SK-N-SH (cell line): ENCODE measurements around the gene SLC9A2. TPM values are rescaled to one million over a fixed set of nuclear protein-coding genes. Genes with fewer than 3 reads are reported as not detected.

Source experiments
- CTCF ChIA-PET: fragments of 300-600, 350-600 bp; formaldehyde crosslinking; extraction: SDS; loops from one replicate; lab custom pipeline; 2021; lab: Yijun Ruan, JAX
- POLR2A ChIA-PET: fragments of 350-600 bp; sonication (Branson Sonifier 250); formaldehyde crosslinking; extraction: SDS; loops from one replicate; lab custom pipeline; 2020; ENCODE audit warnings: antibody characterized with exemption, inconsistent platforms; lab: Yijun Ruan, JAX
- DNase-seq: peaks from one replicate; pipeline ENCODE4 v3.0.0; 2012
- H2AFZ ChIP-seq: fragments of 200-600 bp; sonication (generic); 2 replicates; pipeline ENCODE4 v1.8.1; 2016; ENCODE audit warnings: antibody characterized with exemption, mild to moderate bottlenecking, low read depth
- H3F3A ChIP-seq: fragments of 200-600 bp; sonication (generic); replicated peaks from 2 replicates; pipeline ENCODE3; 2016; ENCODE audit warnings: antibody characterized with exemption, mild to moderate bottlenecking; ENCODE audit not compliant: insufficient read depth
- H3K27ac ChIP-seq, 2 experiments: fragments of 200-500 bp in 1 of 2; fragments of 200-600 bp in 1 of 2; sonication (Bioruptor generic) in 1 of 2; sonication (generic), shearing (Covaris generic) in 1 of 2; 2 replicates each; pipeline versions ENCODE4 v1.5.1 to v1.6.1; 2014 to 2016; ENCODE audit warnings: low read depth in 2 of 2, inconsistent platforms in 1 of 2, low read length in 1 of 2, mild to moderate bottlenecking in 1 of 2, mixed read lengths in 1 of 2
- H3K27me3 ChIP-seq: fragments of 200-600 bp; sonication (generic), shearing (Covaris generic); 2 replicates; pipeline ENCODE4 v1.6.1; 2016; ENCODE audit warnings: mixed run types; ENCODE audit not compliant: insufficient read depth
- H3K36me3 ChIP-seq, 2 experiments: fragments of 200-500 bp in 1 of 2; fragments of 200-600 bp in 1 of 2; sonication (Bioruptor generic) in 1 of 2; sonication (generic) in 1 of 2; replicated peaks in 1 of 2; 2 replicates each; pipeline versions ENCODE3 to v1.5.1; 2014 to 2016; ENCODE audit warnings: low read length in 1 of 2, mild to moderate bottlenecking in 1 of 2; ENCODE audit not compliant: insufficient read depth in 2 of 2, control insufficient read depth in 1 of 2
- H3K4me1 ChIP-seq, 2 experiments: fragments of 200-500 bp in 1 of 2; fragments of 200-600 bp in 1 of 2; sonication (Bioruptor generic) in 1 of 2; sonication (generic), shearing (Covaris generic) in 1 of 2; 2 replicates each; pipeline versions ENCODE4 v1.5.1 to v1.6.1; 2014 to 2016; ENCODE audit warnings: low read depth in 1 of 2, low read length in 1 of 2, mixed run types in 1 of 2; ENCODE audit not compliant: insufficient read depth in 2 of 2, control insufficient read depth in 1 of 2
- H3K4me2 ChIP-seq: fragments of 200-600 bp; sonication (generic), shearing (Covaris generic); 2 replicates; pipeline ENCODE4 v1.6.1; 2017; ENCODE audit warnings: mixed run types
- H3K4me3 ChIP-seq, 2 experiments: fragments of 200-500 bp in 1 of 2; fragments of 200-600 bp in 1 of 2; sonication (Bioruptor generic) in 1 of 2; sonication (generic), shearing (Covaris generic) in 1 of 2; 2 replicates each; pipeline versions ENCODE4 v1.5.1 to v1.8.1; 2014 to 2016; ENCODE audit warnings: low read depth in 2 of 2, inconsistent platforms in 1 of 2, low read length in 1 of 2, mild to moderate bottlenecking in 1 of 2, mixed read lengths in 1 of 2, moderate library complexity in 1 of 2
- H3K79me2 ChIP-seq: fragments of 200-600 bp; sonication (generic); 2 replicates; pipeline ENCODE4 v1.8.1; 2017; ENCODE audit warnings: mild to moderate bottlenecking; ENCODE audit not compliant: insufficient read depth
- H3K9ac ChIP-seq: fragments of 200-600 bp; sonication (generic); 2 replicates; pipeline ENCODE4 v1.6.1; 2017; ENCODE audit warnings: mixed run types
- H3K9me2 ChIP-seq: fragments of 200-600 bp; sonication (generic); 2 replicates; pipeline ENCODE4 v1.6.1; 2017; ENCODE audit warnings: mixed run types
- H3K9me3 ChIP-seq: fragments of 200-600 bp; sonication (generic); 2 replicates; pipeline ENCODE4 v1.6.1; 2017; ENCODE audit warnings: mixed run types, mild to moderate bottlenecking, moderate library complexity
- H4K20me1 ChIP-seq: fragments of 200-600 bp; sonication (generic); 2 replicates; pipeline ENCODE4 v1.6.1; 2017; ENCODE audit warnings: mild to moderate bottlenecking, mixed run types; ENCODE audit not compliant: insufficient read depth
- ELF1 ChIP-seq: IDR thresholded peaks from 2 replicates; pipeline ENCODE4 v1.4.0; 2012
- EZH2phosphoT487 ChIP-seq: fragments of 200-600 bp; sonication (generic); IDR thresholded peaks from 2 replicates; pipeline ENCODE4 v1.6.1; 2017; ENCODE audit warnings: low read depth, mixed run types, mild to moderate bottlenecking, antibody characterized with exemption, moderate library complexity, borderline replicate concordance
- FOSL2 ChIP-seq: IDR thresholded peaks from 2 replicates; pipeline ENCODE4 v1.4.0; 2012; ENCODE audit warnings: low read depth, mild to moderate bottlenecking, moderate library complexity, borderline replicate concordance
- FOXJ3 ChIP-seq: sonication (generic); formaldehyde crosslinking; IDR thresholded peaks from 2 replicates; pipeline ENCODE4 v1.5.1; 2020; ENCODE audit warnings: mild to moderate bottlenecking, missing genetic modification reagents
- GATA2 ChIP-seq: sonication (generic); formaldehyde crosslinking; IDR thresholded peaks from 2 replicates; pipeline ENCODE4 v1.5.0; 2020; ENCODE audit warnings: mild to moderate bottlenecking, missing genetic modification reagents
- JUND ChIP-seq: IDR thresholded peaks from 2 replicates; pipeline ENCODE4 v1.4.0; 2012
- NFIC ChIP-seq: IDR thresholded peaks from 2 replicates; pipeline ENCODE4 v1.4.0; 2012; ENCODE audit warnings: borderline replicate concordance
- NRF1 ChIP-seq: IDR thresholded peaks from 2 replicates; pipeline ENCODE4 v1.6.1; 2012; ENCODE audit warnings: low read depth, mild to moderate bottlenecking, low read length
- RAD21 ChIP-seq: IDR thresholded peaks from 2 replicates; pipeline ENCODE4 v1.6.1; 2012; ENCODE audit warnings: mild to moderate bottlenecking, low read length
- RXRA ChIP-seq: IDR thresholded peaks from 2 replicates; pipeline ENCODE4 v1.4.0; 2012; ENCODE audit warnings: low read depth, mild to moderate bottlenecking, borderline replicate concordance
- TAF1 ChIP-seq: IDR thresholded peaks from 2 replicates; pipeline ENCODE4 v1.6.1; 2012; ENCODE audit warnings: low read depth, mild to moderate bottlenecking, low read length, moderate library complexity, borderline replicate concordance
- WGBS: methylation state at CpG from one replicate; pipeline ENCODE4 v1.1.6; 2017; ENCODE audit warnings: low lambda C conversion rate; 5-methylcytosine and 5-hydroxymethylcytosine counted together
- polyA plus RNA-seq, 3 experiments: library from polyadenylated mRNA; depleted of rRNA; stranded (reverse); fragments of >200 nt; gene quantifications; 2 replicates each; pipeline ENCODE4 v1.2.3, GENCODE V29; 2012
- TF ChIP-seq, protein P1 (sequence below): fragments of 150-350 bp; IDR thresholded peaks from 2 replicates; pipeline ENCODE4 v1.6.1; 2017; ENCODE audit warnings: antibody characterized with exemption, low read length, low read depth, borderline replicate concordance
- TF ChIP-seq, protein P2 (sequence below): IDR thresholded peaks from 2 replicates; pipeline ENCODE4; 2012
- TF ChIP-seq, protein P3 (sequence below): IDR thresholded peaks from 2 replicates; pipeline ENCODE4 v1.4.0; 2012; ENCODE audit warnings: low read depth
- TF ChIP-seq, protein P4 (sequence below): IDR thresholded peaks from 2 replicates; pipeline ENCODE4 v1.4.0; 2012; ENCODE audit warnings: low read depth, borderline replicate concordance
- TF ChIP-seq, protein P5 (sequence below): IDR thresholded peaks from 2 replicates; pipeline ENCODE4 v1.6.1; 2012; ENCODE audit warnings: mild to moderate bottlenecking, low read depth, low read length, moderate library complexity
- TF ChIP-seq, protein P6 (sequence below): fragments of 150-350 bp; IDR thresholded peaks from 2 replicates; pipeline ENCODE4 v1.6.1; 2016; ENCODE audit warnings: mild to moderate bottlenecking, low read depth, low read length
- TF ChIP-seq, protein P7 (sequence below): IDR thresholded peaks from 2 replicates; pipeline ENCODE4 v1.4.0; 2012; ENCODE audit warnings: low read depth, borderline replicate concordance

The SLC9A2 gene
- polyA plus RNA-seq, 1 of the 3 experiments (the other 2 are of a cell fraction) = not detected

DNA sequence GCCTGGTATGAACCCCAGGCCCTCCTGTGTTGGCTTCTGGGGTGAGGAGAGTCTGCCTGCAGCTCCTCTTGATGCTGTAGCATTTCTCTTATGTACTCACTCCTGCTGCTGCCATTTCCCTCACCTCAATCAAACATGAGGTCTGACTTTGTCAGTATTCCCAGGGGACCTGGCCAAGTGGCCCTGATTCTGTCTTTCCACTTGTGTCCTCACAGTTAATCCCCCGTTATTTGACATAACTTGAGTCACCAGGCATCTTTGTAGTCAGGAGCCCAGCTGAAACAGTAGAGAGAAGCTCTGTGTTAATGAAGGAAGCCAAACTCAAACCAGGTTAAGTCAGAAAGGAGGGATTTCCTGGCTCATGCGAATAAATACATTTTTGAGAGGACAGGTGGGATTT is 55.0 kb downstream of the SLC9A2 start (continued):
- no peak for TF ChIP-seq JUND
- TF ChIP-seq, protein P1, sequence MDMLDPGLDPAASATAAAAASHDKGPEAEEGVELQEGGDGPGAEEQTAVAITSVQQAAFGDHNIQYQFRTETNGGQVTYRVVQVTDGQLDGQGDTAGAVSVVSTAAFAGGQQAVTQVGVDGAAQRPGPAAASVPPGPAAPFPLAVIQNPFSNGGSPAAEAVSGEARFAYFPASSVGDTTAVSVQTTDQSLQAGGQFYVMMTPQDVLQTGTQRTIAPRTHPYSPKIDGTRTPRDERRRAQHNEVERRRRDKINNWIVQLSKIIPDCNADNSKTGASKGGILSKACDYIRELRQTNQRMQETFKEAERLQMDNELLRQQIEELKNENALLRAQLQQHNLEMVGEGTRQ = no peak
- TF ChIP-seq, protein P2, sequence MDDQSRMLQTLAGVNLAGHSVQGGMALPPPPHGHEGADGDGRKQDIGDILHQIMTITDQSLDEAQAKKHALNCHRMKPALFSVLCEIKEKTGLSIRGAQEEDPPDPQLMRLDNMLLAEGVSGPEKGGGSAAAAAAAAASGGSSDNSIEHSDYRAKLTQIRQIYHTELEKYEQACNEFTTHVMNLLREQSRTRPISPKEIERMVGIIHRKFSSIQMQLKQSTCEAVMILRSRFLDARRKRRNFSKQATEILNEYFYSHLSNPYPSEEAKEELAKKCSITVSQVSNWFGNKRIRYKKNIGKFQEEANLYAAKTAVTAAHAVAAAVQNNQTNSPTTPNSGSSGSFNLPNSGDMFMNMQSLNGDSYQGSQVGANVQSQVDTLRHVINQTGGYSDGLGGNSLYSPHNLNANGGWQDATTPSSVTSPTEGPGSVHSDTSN = no peak
- TF ChIP-seq RXRA = no peak
- TF ChIP-seq NFIC = no peak

DNA sequence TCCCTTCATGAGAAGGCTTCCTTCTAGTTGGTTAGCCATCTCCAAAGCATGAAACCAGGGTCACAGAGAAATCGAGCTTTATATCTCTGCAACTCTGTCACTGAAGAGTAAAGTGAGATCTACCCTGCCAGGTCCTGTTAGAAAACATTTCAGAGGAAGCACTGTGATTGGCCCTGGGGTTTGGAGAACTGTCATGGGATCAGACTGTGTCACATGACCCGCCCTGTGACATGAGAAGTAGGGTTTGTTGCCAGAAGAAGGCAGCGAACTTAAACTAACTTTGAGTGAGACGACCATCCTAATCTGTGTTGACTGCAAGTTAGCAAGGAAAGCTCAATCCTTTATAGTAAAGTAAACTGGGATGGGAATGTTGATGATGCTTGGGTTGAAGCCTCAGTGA is 55.5 kb downstream of the SLC9A2 start:
- Histone ChIP-seq H3K4me2 (no peak overlapping the region), H3F3A (no peaks in the 10 kb centered on the region), H4K20me1 (no peaks in the 10 kb centered on the region), H3K4me3 (no peak overlapping the region), H3K4me1 (no peaks in the 10 kb centered on the region), H3K9me2 (no peaks in the 10 kb centered on the region), H3K9me3 (no peaks in the 10 kb centered on the region)
- ChIA-PET POLR2A (no interaction called here), CTCF (no interaction called here)
- WGBS = 3% methylated on average over 4 of the region's 4 CpGs
- TF ChIP-seq FOSL2 = no peak
- TF ChIP-seq, protein P3, sequence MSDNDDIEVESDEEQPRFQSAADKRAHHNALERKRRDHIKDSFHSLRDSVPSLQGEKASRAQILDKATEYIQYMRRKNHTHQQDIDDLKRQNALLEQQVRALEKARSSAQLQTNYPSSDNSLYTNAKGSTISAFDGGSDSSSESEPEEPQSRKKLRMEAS = no peak
- no peak for TF ChIP-seq EZH2phosphoT487
- TF ChIP-seq, protein P4, sequence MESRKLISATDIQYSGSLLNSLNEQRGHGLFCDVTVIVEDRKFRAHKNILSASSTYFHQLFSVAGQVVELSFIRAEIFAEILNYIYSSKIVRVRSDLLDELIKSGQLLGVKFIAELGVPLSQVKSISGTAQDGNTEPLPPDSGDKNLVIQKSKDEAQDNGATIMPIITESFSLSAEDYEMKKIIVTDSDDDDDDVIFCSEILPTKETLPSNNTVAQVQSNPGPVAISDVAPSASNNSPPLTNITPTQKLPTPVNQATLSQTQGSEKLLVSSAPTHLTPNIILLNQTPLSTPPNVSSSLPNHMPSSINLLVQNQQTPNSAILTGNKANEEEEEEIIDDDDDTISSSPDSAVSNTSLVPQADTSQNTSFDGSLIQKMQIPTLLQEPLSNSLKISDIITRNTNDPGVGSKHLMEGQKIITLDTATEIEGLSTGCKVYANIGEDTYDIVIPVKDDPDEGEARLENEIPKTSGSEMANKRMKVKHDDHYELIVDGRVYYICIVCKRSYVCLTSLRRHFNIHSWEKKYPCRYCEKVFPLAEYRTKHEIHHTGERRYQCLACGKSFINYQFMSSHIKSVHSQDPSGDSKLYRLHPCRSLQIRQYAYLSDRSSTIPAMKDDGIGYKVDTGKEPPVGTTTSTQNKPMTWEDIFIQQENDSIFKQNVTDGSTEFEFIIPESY = no peak
- no peak for TF ChIP-seq RAD21
- TF ChIP-seq, protein P5, sequence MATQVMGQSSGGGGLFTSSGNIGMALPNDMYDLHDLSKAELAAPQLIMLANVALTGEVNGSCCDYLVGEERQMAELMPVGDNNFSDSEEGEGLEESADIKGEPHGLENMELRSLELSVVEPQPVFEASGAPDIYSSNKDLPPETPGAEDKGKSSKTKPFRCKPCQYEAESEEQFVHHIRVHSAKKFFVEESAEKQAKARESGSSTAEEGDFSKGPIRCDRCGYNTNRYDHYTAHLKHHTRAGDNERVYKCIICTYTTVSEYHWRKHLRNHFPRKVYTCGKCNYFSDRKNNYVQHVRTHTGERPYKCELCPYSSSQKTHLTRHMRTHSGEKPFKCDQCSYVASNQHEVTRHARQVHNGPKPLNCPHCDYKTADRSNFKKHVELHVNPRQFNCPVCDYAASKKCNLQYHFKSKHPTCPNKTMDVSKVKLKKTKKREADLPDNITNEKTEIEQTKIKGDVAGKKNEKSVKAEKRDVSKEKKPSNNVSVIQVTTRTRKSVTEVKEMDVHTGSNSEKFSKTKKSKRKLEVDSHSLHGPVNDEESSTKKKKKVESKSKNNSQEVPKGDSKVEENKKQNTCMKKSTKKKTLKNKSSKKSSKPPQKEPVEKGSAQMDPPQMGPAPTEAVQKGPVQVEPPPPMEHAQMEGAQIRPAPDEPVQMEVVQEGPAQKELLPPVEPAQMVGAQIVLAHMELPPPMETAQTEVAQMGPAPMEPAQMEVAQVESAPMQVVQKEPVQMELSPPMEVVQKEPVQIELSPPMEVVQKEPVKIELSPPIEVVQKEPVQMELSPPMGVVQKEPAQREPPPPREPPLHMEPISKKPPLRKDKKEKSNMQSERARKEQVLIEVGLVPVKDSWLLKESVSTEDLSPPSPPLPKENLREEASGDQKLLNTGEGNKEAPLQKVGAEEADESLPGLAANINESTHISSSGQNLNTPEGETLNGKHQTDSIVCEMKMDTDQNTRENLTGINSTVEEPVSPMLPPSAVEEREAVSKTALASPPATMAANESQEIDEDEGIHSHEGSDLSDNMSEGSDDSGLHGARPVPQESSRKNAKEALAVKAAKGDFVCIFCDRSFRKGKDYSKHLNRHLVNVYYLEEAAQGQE = no peak
- TF ChIP-seq, protein P6, sequence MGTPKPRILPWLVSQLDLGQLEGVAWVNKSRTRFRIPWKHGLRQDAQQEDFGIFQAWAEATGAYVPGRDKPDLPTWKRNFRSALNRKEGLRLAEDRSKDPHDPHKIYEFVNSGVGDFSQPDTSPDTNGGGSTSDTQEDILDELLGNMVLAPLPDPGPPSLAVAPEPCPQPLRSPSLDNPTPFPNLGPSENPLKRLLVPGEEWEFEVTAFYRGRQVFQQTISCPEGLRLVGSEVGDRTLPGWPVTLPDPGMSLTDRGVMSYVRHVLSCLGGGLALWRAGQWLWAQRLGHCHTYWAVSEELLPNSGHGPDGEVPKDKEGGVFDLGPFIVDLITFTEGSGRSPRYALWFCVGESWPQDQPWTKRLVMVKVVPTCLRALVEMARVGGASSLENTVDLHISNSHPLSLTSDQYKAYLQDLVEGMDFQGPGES = no peak
- TF ChIP-seq, protein P7, sequence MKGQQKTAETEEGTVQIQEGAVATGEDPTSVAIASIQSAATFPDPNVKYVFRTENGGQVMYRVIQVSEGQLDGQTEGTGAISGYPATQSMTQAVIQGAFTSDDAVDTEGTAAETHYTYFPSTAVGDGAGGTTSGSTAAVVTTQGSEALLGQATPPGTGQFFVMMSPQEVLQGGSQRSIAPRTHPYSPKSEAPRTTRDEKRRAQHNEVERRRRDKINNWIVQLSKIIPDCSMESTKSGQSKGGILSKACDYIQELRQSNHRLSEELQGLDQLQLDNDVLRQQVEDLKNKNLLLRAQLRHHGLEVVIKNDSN = no peak
- TF ChIP-seq NRF1 = no peak
- TF ChIP-seq TAF1 = no peak
- no peak for TF ChIP-seq RXRA
- TF ChIP-seq ELF1 = no peak
- no peak for TF ChIP-seq FOXJ3 (CRISPR knock-in tag)
- no peak for TF ChIP-seq GATA2
- TF ChIP-seq, all 33 proteins: peak for 0
- Histone ChIP-seq H3K27me3 (no peaks in the 10 kb centered on the region; the same call in 1 of the 2 replicates), H3K36me3 (no peaks in the 10 kb centered on the region), H3K79me2 (no peaks in the 10 kb centered on the region), H2AFZ (no peak overlapping the region), H3K9ac (no peak overlapping the region), H3K27ac (no peak overlapping the region)
- no peak for DNase-seq
